HG03025 (cell line): ENCODE data around the gene NOMO2.
"Not testable (repeated sequence)": the region's sequence is repeated elsewhere in the genome, so short reads cannot be mapped to it uniquely, and the experiment has no call there.

Source experiments
- ATAC-seq: cut with Tn5 transposase; IDR thresholded peaks from one replicate; pipeline ENCODE4 v1.9.1; 2021; ENCODE audit warnings: mild to moderate bottlenecking, moderate library complexity; ENCODE audit not compliant: unreplicated experiment, low FRiP score

The NOMO2 gene

GRCh38 chr16:18575945-18576344 lies 14.0 kb upstream of the NOMO2 start:
- ATAC-seq: not testable (repeated sequence)

- ATAC-seq: not testable (repeated sequence)
Observed at GRCh38 chr16:18575298-18575917, 13.5 kb upstream of the NOMO2 start.

GRCh38 chr16:18573887-18574286 lies 12.0 kb upstream of the NOMO2 start:
- not testable (repeated sequence) for ATAC-seq

GRCh38 chr16:18572973-18573372 lies 11.1 kb upstream of the NOMO2 start:
- not testable (repeated sequence) for ATAC-seq

GRCh38 chr16:18571307-18571850 lies 9.5 kb upstream of the NOMO2 start:
- not testable (repeated sequence) for ATAC-seq

GRCh38 chr16:18570529-18571306 lies 8.8 kb upstream of the NOMO2 start:
- not testable (repeated sequence) for ATAC-seq

GRCh38 chr16:18560416-18561220 lies 1.3 kb downstream of the NOMO2 start:
- ATAC-seq: not testable (repeated sequence)

- ATAC-seq: not testable (repeated sequence)
Observed at GRCh38 chr16:18553671-18554070, 8.2 kb downstream of the NOMO2 start.

- not testable (repeated sequence) for ATAC-seq
Observed at GRCh38 chr16:18547382-18547781, 14.5 kb downstream of the NOMO2 start.

GRCh38 chr16:18546853-18547252 lies 15.0 kb downstream of the NOMO2 start:
- not testable (repeated sequence) for ATAC-seq

GRCh38 chr16:18544232-18545081 lies 17.4 kb downstream of the NOMO2 start:
- ATAC-seq: not testable (repeated sequence)

GRCh38 chr16:18541912-18542311 lies 20.0 kb downstream of the NOMO2 start:
- ATAC-seq: not testable (repeated sequence)

- ATAC-seq: not testable (repeated sequence)
Observed at GRCh38 chr16:18537004-18537403, 24.9 kb downstream of the NOMO2 start.

- ATAC-seq: not testable (repeated sequence)
Observed at GRCh38 chr16:18535519-18536168, 26.3 kb downstream of the NOMO2 start.

- ATAC-seq: not testable (repeated sequence)
Observed at GRCh38 chr16:18534308-18534707, 27.6 kb downstream of the NOMO2 start.

GRCh38 chr16:18531323-18531722 lies 30.6 kb downstream of the NOMO2 start:
- not testable (repeated sequence) for ATAC-seq

- not testable (repeated sequence) for ATAC-seq
Observed at GRCh38 chr16:18530329-18530728, 31.6 kb downstream of the NOMO2 start.

GRCh38 chr16:18526547-18526946 lies 35.4 kb downstream of the NOMO2 start:
- not testable (repeated sequence) for ATAC-seq

GRCh38 chr16:18525882-18526482 lies 35.9 kb downstream of the NOMO2 start:
- ATAC-seq: not testable (repeated sequence)
